HG02642 (cell line): Measurements from ENCODE around the gene FRMD4A.
"Not testable (repeated sequence)": the region's sequence is repeated elsewhere in the genome, so short reads cannot be mapped to it uniquely, and the experiment has no call there.

Source experiments
- ATAC-seq: cut with Tn5 transposase; IDR thresholded peaks from one replicate; pipeline ENCODE4 v1.9.1; 2021; ENCODE audit warnings: mild to moderate bottlenecking; ENCODE audit not compliant: unreplicated experiment, poor library complexity

The FRMD4A gene

DNA sequence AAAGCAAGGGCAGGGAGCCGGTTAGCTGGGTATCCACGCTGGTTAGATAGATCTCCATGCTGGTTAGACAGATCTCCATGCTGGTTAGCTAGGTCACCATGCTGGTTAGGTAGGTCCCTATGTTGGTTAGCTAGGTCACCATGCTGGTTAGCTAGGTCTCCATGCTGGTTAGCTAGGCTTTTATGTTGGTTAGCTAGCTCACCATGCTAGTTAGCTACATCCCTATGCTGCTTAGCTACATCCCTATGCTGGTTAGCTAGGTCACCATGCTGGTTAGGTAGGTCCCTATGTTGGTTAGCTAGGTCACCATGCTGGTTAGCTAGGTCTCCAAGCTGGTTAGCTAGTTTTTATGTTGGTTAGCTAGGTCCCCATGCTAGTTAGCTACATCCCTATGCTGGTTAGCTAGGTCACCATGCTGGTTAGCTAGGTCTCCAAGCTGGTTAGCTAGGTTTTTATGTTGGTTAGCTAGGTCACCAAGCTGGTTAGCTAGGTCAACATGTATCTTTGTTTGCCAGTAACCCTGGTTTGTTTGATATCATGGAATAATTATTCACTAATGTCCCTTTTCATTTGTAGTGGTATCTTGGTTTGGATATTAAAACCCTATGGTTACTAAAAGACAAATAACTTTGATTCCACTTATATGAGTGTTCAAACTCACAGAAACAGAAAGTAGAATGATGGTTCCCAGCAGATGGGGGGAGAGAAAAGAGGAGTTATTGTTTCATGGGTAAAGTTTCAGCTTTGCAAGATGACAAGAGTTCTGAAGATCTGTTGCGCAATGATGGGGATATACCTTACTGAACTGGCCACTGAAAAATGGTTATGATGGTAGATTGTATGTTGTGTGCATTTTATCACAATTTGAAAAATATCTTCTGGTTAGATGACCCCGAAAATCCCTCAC, 607.7 kb downstream of the FRMD4A start:
- no peak for ATAC-seq

DNA sequence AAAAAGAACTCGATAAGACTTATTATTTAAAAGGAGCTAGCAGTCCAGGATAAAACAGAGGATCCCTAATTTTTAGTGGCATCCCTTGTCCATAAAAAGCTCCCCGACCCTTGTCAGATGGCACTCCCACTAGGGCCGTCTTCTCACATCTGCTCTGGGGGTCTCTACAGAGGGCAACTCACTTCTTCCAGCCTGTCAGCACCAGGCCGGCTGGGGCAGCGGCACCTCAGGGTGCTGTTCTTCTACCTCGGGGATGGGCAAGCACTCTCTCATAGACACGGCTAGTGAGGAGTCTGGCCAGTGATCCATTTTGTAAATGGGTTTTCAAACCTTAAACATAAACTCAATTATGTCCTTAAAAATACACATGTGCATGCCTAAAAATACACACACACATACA, 609.2 kb downstream of the FRMD4A start:
- ATAC-seq = no peak

DNA sequence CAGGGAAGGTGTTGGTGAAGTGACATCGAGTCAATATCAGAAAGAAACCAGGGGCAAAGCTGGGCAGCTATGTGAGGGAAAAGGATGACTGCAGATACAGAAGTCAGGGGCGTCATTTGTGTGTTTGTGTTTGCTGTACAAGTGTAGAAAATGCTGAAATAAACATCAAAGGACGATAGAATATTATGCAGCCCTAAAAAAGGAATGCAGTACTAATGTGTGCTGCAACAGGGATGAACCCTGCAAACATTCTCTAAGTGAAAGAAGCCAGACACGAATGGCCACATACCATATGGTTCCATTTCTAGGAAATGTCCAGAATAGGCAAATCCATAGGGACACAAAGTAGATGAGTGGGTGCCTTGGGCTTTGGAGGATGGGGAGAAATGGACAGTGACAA, 610.0 kb downstream of the FRMD4A start:
- ATAC-seq = no peak

DNA sequence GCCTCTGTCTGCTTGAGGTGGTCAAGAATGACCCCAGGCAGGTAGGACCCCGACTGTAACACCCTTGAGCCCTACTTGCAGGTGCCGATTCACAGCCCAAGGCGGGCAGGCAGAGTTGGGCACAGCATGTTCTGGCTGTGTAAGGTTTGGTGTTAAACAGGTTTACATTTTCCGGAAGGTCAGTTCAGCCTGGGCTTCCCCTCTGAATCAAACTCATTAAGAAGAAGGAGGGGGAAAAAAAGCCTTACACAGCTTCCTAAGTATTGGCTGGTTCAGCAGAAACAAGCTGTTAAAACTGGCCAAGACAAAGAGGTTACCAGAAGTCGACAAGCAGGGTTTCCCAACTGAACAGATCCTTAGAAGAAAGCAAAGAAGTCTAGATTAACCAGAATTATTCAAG, 611.3 kb downstream of the FRMD4A start:
- ATAC-seq = no peak

DNA sequence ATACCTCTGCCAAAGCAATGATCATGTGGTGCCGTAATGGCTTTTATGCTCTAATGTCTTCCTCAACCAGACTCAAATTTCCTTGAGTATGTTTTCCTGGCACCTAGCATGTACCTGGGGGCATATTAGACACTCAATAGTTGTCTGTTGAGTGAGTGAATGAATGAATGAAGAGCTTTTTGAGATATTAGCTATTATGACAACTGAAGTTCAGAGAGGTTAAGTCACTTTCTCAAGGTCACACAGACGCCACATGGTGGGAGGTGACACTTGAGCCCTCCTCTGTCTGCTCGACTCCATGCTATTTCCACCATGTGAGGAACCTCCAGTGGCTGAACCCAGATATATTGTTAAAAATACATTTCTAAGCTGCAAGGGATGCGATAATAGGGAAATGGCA, 611.9 kb downstream of the FRMD4A start:
- no peak for ATAC-seq

DNA sequence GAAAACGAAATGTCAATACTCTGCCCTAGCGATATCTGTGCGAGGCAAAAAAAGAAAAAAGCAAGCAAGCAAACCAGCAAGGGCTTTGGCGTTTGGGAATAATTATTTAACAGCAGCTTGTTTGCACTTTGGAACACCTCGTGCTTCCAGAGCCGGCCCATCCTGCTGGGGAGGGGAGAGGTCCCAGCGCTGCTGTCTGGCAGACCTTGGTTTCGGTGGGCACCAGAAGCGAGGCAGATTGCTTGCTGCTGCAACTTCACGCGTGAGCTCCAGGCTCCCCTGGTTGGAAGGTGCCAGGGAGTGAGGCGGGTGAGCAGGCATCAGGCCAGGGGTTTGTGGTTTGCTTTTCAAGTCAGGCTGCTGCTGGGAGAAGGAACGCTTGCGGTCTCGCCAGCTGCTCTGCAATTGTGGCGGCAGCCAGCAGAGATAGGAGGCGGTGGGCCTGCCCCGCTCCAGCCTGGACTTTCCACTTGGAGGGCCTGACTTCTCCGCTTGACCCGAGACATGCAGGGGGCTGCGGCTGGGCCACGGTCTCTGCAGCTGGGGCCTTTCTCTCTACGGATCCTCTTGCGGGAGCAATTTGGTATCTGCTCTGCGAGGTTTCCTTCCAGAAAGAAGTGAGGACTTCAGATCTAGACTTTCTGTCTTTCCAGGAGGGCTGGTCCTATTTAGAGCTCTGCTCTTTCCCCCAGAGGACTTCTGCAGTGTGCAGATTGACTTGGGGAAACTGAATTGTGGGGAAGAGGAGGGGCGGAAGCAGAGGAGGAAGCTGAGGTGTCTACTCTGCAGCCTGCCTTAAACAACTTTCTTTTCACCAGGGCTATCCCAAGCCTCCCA, 612.6 kb downstream of the FRMD4A start:
- no peak for ATAC-seq

DNA sequence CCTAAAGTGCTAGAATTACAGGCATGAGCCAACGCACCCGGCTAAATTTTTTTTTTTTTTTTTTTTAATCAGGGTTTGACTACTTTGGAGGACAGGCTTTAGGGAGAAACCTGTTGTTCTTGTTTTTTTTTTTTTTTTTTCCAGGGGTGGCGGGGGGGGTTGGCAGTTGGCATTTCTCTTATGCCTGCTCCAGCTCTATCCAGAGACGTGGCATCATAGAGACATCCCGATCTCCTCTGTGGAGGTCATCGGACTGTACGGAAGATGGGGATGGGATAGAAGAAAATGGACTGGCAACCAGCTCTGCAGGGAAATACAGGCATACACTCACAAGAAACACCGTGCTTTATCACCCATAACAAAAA, 613.2 kb downstream of the FRMD4A start:
- ATAC-seq = no peak

DNA sequence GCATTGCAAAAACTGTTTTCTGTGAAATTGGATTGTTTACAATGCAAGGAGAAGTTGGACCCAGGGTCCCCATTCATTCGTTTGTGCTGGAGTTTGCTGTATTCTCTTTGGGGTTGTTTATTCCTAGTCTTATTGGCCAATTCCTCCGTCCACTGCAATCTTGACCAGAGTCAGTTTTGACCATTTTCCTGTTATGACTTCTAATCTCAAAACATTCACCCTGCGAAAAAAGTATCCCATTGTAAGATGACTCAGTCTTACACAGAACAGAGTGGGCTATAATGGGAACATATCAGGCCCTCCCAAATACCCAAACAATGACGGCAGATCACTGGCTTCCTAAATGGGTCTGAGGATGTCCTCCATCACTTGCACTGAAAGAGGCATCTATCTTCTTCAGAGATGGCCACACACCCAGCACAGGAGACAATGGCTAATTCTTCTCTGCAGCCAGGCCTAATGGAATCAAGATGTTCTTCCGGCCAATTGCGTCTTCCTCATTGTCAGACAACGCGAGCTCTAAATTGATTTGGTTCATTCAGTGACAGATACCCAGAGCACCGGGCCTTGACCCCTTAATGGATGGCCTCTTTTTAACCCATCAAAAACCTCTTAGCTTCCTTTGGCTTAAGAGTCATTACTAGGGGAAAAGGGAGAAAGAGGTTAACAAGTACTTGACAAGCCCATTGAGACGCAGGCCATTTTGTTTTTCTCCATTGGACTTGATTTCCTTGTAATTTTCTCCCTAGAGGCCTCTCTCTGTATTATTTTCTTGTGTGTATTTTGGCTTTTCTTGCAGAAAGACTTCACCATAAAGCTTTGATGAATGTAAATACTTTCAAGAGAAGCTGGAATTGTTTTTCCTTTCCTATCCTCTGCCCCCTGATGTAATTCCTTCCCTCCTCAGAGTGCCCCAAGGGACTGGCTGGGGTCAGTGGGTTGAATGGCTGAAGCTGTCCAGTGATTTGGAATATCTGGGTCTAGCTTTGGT, 614.3 kb downstream of the FRMD4A start:
- ATAC-seq = no peak

DNA sequence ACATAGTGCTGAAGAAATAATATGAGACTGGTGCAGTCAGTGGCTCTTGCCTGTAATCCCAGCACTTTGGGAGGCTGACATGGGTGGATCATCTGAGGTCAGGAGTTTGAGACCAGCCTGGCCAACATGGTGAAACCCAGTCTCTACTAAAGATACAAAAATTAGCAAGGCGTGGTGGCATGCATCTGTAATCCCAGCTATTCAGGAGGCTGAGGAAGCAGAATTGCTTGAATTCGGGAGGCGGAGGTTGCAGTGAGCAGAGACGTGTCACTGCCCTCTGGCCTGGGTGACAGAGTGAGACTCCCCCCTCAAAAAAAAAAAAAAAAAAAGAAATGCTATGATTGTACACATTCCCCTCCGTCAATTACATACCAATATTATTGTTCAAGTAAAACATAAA, 615.1 kb downstream of the FRMD4A start:
- not testable (repeated sequence) for ATAC-seq

DNA sequence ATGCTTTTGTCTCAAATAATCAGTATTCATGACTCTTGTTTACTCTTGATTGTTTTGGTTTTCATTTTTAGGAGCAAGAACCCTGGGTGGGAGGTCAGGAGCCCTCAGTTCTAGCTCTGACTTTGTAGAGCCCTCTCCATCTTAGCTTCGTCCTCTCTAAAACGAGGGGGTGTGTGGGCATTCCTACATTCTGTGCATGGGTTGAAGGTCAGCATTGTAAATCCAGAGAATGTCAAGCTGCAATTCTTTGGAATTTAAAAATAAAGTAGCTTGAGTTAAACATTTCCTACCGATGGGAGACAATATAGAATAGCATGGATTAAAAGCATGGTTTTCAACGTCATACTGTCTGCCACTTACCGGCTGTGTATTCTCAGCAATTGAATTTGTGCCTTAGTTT, 615.6 kb downstream of the FRMD4A start:
- ATAC-seq = no peak

DNA sequence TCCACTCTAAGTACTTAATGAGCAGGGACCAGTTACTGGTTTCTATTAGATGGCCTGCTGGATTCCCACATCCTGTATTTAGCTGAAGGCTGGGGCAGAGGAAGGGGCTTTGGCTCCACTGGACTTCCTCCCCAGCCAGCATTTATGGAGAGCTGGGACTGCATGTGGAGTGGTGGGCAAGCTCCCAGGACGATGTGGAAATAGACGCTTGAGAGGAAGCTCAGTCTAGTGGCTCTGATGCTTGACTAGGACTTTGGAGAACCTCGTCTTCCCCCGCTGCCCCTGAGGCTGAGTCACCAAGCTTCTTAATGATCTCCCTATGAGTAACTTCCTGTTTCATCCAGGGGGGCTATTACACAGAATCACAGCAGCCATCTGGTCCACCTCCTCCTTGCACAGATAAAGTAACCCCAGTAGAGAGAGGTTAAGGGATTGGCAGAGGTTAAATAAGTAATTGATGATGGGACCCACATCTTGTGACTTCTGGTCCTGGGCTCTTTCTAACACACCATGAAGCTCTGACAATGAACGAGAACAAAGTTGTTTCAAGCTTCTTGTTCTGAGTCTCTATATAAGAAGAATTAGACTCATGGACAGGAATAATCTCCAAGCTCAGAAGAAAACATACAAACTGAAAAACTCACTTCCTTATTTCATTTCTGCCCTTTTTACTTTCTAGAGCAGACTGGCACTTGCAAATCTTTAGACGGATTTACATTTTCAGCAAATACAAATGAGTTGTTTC, 617.7 kb downstream of the FRMD4A start:
- peak; percentile 80 for ATAC-seq

DNA sequence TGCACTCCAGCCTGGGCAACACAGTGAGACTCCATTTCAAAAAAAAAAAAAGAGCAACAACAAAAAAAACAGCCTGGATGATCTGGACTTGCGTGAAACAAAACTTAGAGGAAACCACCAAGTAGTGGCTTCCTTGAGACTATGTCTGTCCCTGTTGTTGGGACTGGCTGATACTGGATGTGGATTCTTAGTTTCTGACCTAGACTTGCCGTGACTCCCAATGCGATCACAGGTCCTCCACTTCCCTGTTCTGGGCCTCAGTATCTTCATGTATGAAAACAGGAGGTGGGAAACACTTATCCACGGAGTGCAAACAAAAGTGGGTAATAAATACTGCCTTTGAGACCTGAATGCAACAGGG, 618.3 kb downstream of the FRMD4A start:
- no peak for ATAC-seq

DNA sequence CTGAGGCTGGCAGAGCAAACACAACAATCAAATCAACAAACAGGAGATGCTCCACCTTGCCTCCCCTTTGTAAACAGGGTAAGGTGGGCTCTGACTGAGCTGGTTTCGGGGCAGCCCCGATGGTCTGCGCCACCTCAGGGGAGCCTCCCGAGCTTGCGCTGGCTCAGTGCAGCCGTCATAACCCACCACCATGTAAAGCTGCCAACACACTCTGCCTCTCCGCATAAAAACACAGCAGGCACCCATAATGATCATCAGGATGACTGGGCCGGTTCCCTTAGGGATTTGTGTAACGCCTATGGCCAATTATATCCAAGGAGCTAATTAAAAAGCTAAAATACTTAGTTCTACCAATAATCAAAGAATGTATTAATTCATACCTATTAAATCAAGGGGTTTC, 619.4 kb downstream of the FRMD4A start:
- ATAC-seq = no peak

DNA sequence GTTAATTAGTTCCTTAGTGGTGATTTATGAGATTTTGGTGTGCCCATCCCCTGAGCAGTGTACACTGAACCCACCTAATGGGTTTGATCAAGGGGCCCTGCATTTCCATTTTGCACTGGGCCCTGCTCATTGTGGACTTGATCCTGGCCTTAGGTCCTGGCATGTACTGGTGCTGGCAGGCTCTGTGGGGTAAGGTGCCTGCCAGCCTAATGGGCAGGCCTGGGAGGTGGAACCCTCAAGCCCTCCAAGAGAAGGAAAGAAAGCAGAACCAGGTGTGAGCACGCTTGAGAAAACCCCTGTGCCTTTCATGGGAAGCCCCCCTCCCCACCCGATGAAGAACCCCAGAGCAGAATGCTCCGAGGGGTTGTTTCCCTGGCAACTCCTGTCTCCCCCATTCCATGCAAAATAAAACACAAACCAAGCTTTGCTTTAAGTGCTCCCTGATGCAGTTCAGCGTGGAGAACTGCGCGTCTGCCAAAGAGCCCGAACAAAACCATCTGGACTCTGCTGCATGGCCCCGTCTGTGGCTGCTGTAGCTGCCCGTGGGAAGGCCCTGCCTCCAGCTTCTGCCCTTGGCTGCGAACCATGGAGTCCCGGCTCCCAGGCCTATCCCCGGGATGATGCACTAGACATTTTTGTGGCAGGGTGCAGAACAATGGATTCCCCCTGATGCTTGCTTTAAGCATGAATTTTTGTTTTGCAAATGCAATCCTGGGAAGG, 620.6 kb downstream of the FRMD4A start:
- no peak for ATAC-seq

DNA sequence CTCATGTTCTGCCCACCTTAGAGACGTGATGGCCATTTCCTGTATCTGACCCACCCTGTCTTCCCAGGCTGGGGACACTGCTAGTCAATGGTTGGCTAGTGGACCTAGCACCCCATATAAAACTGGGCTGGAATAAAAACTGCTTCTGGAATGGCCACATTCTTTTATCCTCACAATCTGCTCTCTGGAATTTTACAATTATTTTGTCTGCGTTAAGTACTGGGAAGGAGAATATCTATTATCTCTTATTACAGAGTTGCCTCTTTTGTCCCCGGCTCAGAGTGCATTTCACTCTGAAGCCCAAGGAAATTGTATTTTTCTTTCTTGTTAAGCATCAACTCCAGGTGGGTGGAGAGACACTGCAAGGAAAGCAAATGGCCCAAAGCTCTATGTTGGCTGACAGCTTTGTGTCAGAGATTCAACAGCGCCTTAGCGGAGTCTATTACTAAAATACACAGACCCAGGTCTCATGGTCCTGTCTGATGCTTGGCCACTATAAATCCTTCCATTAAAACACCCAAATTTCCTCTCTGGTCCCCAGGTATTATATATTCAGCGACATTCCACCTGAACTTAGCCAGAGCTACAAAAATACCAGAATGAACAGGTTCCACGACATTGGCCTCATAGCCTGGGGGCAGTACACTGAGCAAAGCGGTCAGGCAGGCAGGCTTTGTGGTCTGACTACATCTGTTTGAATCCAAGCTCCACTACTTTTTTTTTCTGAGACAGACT, 622.3 kb downstream of the FRMD4A start:
- ATAC-seq = no peak

DNA sequence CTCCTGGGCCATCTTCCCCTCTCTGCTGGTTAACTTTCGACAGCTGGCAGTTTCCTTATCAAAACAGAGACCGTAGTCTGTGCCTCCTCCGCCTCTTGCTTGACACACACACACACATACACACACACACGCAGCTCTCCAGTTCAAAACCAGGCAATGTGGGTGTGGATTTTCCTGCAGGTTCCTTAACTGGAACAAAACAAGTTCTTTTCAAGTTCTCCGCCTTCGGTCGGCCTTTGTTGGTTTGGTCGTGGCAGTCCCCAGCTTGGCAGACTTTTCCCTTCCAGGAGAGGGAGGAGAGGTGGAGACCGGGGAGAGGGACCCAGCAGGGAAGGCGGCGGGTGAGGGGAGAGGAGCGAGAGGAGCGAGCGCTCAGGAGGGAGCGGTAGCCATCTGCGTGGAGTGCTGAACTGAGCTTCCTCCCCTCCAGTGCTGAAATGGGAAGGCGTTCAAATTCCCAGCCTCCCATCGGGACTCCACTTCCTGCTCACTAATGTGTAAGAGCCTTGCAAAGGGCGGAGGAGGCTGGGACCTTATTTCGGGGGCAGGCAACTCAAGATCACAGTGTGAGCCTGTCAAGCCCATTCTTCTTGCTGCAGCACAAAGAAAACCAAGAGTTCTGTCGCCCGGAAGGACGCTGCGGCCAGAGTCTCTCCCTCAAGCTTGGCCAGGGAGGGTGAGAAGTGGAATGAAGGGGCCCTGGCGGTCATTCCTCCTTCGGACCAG, 623.4 kb downstream of the FRMD4A start:
- peak; percentile 47 for ATAC-seq

DNA sequence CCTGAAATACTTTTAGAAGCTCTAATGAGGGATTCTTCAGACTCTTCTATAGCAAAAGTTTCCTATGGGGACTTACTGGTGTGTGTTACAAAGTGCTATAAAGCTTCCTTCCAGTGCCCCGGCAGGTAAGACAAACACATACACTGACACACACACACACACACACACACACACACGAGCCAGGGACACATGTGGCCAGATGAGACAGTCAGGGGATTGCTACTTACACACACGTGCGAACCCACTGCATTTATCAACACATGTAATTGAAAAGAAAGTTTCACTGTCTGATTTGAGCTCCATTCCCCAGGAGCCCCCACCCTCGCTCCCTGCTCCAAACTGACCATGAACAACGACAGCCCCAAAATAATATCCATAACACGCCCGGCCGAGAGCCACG, 624.1 kb downstream of the FRMD4A start:
- ATAC-seq = no peak

DNA sequence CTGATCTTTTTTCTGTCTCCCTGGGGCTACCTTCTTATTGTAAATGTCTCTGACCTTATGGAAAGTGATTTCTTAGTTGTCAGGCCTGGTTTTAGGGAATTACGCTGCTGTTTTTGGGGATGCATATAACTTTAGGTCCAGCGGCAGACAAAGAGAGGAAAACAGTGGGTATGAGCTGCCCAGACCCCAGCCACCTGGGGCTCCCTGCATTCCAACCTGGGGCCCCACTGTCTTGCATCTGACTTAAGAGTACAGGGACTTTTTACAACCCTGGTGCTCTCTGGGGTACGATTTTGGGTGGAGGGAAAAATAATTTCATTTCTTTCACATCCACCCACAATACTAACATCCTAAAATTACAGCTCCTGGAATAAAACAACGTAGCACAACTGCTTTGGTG, 624.5 kb downstream of the FRMD4A start:
- no peak for ATAC-seq
